Body of pancreas (tissue), 4 donors: Measurements from ENCODE around the gene GJB1.

Experiments used
- POLR2A ChIP-seq, 3 donors: fragments of 450-650 bp; IDR thresholded peaks; one replicate each; pipeline ENCODE4 v1.6.1; 2016; ENCODE audit warnings: antibody characterized with exemption in 3 of 3, mild to moderate bottlenecking in 2 of 3
- TF ChIP-seq, protein P1 (sequence below), 7 experiments: fragments of 450-650 bp in 4 of 7; fragments of 200-600 bp in 3 of 7; sonication (generic) in 3 of 7; IDR thresholded peaks; one replicate each; pipeline ENCODE4 v1.5.1; 2016 to 2019; ENCODE audit warnings: antibody characterized with exemption in 7 of 7

- TF ChIP-seq, protein P1, sequence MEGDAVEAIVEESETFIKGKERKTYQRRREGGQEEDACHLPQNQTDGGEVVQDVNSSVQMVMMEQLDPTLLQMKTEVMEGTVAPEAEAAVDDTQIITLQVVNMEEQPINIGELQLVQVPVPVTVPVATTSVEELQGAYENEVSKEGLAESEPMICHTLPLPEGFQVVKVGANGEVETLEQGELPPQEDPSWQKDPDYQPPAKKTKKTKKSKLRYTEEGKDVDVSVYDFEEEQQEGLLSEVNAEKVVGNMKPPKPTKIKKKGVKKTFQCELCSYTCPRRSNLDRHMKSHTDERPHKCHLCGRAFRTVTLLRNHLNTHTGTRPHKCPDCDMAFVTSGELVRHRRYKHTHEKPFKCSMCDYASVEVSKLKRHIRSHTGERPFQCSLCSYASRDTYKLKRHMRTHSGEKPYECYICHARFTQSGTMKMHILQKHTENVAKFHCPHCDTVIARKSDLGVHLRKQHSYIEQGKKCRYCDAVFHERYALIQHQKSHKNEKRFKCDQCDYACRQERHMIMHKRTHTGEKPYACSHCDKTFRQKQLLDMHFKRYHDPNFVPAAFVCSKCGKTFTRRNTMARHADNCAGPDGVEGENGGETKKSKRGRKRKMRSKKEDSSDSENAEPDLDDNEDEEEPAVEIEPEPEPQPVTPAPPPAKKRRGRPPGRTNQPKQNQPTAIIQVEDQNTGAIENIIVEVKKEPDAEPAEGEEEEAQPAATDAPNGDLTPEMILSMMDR (IDR thresholded peaks at IDR 0.05) = no peak
- TF ChIP-seq POLR2A (IDR thresholded peaks at IDR 0.05) = no peak
Measured at GRCh38 chrX:71227370-71228062, 4.5 kb downstream of the GJB1 start.
